Right ventricle myocardium superior (tissue), 1 donor: ENCODE results near the gene EDC4. TPM values are rescaled to one million over a fixed set of nuclear protein-coding genes. Genes with fewer than 3 reads are reported as not detected.
"Not testable (repeated sequence)": the region's sequence is repeated elsewhere in the genome, so short reads cannot be mapped to it uniquely, and the experiment has no call there.

Experiments used
- ATAC-seq: fragments of 200-7000 bp; cut with Tn5 transposase; one replicate; pipeline ENCODE4 v1.9.1; 2020; ENCODE audit warnings: mild to moderate bottlenecking; ENCODE audit not compliant: poor library complexity
- DNase-seq: peaks from one replicate; pipeline ENCODE4 v3.0.0-alpha.2; 2020
- intact Hi-C: fragments of 100-400 bp; cut with DNase I; formaldehyde crosslinking; loops from one replicate; pipeline ENCODE4 v1.11.2; 2022
- total RNA-seq: library from RNA; stranded (reverse); fragmentation: NEBNext Ultra II Directional; extraction: Animal tissue kit (Norgen Biotek cat#: 25700); gene quantifications from one replicate; pipeline ENCODE4 v1.2.1, GENCODE V29; 2021
- donor health status: DM: no; HTN: yes; CAD: no; lungs with severe emphysema.

Gene EDC4
- total RNA-seq, 1 donor from 2014 or later, result 30.6 TPM

- DNase-seq (no peak), ATAC-seq (no peak)
- intact Hi-C loops, result loop anchor here (5.0 kb wide), 1 partner anchor 41 kb away; no protein-coding TSS in a partner anchor
Measured at GRCh38 chr16:67886387-67886786, 13.5 kb downstream of the EDC4 start.

GRCh38 chr16:67888331-67888730 lies 15.5 kb downstream of the EDC4 start:
- ATAC-seq (no peak), DNase-seq (no peak)
- intact Hi-C loops, result loop anchor here (5.0 kb wide), 1 partner anchor 39 kb away; no protein-coding TSS in a partner anchor

- DNase-seq, result no peak
- intact Hi-C loops, result no loop called here
- ATAC-seq, result no peak
Measured at GRCh38 chr16:67892375-67892774, 19.5 kb downstream of the EDC4 start.

GRCh38 chr16:67892899-67893742 lies 20.3 kb downstream of the EDC4 start, which contains the start of gene PSKH1:
Gene PSKH1, plus strand, starts transcription at chr16:67893254. Its CDS starts 15,496 bp downstream, at chr16:67908750.
- peak; percentile 99 for DNase-seq
- peak; percentile 98 for ATAC-seq
- intact Hi-C loops, result no loop called here

GRCh38 chr16:67893743-67894399 lies 21.0 kb downstream of the EDC4 start:
- no peak for DNase-seq
- intact Hi-C loops, result no loop called here
- ATAC-seq, result no peak

- no peak for ATAC-seq
- DNase-seq, result no peak
- intact Hi-C loops, result no loop called here
Measured at GRCh38 chr16:67897231-67897630, 24.4 kb downstream of the EDC4 start.

- no peak for ATAC-seq
- no peak for DNase-seq
- intact Hi-C loops, result no loop called here
Measured at GRCh38 chr16:67901734-67902133, 28.9 kb downstream of the EDC4 start.

GRCh38 chr16:67902831-67903230 lies 30.0 kb downstream of the EDC4 start:
- intact Hi-C loops, result no loop called here
- ATAC-seq, result no peak

GRCh38 chr16:67907397-67908180 lies 34.7 kb downstream of the EDC4 start:
- ATAC-seq, result no peak
- intact Hi-C loops, result no loop called here
- DNase-seq, result no peak

More at GRCh38 chr16:67902831-67903230, 30.0 kb downstream of the EDC4 start:
- DNase-seq, result no peak

GRCh38 chr16:67909056-67909742 lies 36.3 kb downstream of the EDC4 start:
- ATAC-seq, result no peak
- DNase-seq, result no peak
- intact Hi-C loops, result no loop called here

GRCh38 chr16:67910158-67910557 lies 37.3 kb downstream of the EDC4 start:
- intact Hi-C loops, result no loop called here
- ATAC-seq (no peak), DNase-seq (no peak)

GRCh38 chr16:67914758-67915495 lies 42.1 kb downstream of the EDC4 start:
- DNase-seq (no peak), ATAC-seq (no peak)
- intact Hi-C loops, result no loop called here

- intact Hi-C loops, ATAC-seq, DNase-seq: not testable (repeated sequence)
Measured at GRCh38 chr16:67915496-67915769, 42.6 kb downstream of the EDC4 start.

GRCh38 chr16:67915831-67916723 lies 43.2 kb downstream of the EDC4 start:
- DNase-seq (no peak), ATAC-seq (peak; percentile 35)
- intact Hi-C loops, result no loop called here

- DNase-seq, result peak; percentile 72
- intact Hi-C loops, result no loop called here
- peak; percentile 86 for ATAC-seq
Measured at GRCh38 chr16:67917140-67917851, 44.4 kb downstream of the EDC4 start.

- DNase-seq (no peak), ATAC-seq (peak; percentile 38)
- intact Hi-C loops, result no loop called here
Measured at GRCh38 chr16:67917852-67918236, 45.0 kb downstream of the EDC4 start.
